Neural progenitor cell (in vitro differentiated cells): ENCODE measurements around the gene PGAM1. TPM values are rescaled to one million over a fixed set of nuclear protein-coding genes. Genes with fewer than 3 reads are reported as not detected.

Source experiments
- DNase-seq: peaks from one replicate; pipeline ENCODE4 v3.0.0-alpha.2; 2016; ENCODE audit warnings: low spot score
- H2AFZ ChIP-seq: fragments of 200-600 bp; sonication (generic); replicated peaks from 2 replicates; pipeline ENCODE4 v1.6.1; 2016; ENCODE audit warnings: antibody characterized with exemption
- H3F3A ChIP-seq: fragments of 200-600 bp; sonication (generic); 2 replicates; pipeline ENCODE4 v1.6.1; 2016; ENCODE audit warnings: antibody characterized with exemption, low read depth
- H3K27ac ChIP-seq: fragments of 200-600 bp; sonication (generic); 2 replicates; pipeline ENCODE4 v1.5.1; 2016; ENCODE audit warnings: mild to moderate bottlenecking
- H3K27me3 ChIP-seq: fragments of 200-600 bp; sonication (generic); 2 replicates; pipeline ENCODE4 v1.6.1; 2016; ENCODE audit warnings: mild to moderate bottlenecking, moderate library complexity
- H3K36me3 ChIP-seq: fragments of 200-600 bp; sonication (generic); 2 replicates; pipeline ENCODE4 v1.5.1; 2016
- H3K4me1 ChIP-seq: fragments of 200-600 bp; sonication (generic); 2 replicates; pipeline ENCODE4 v1.6.1; 2016; ENCODE audit warnings: mixed run types
- H3K4me2 ChIP-seq: fragments of 200-600 bp; sonication (generic); 2 replicates; pipeline ENCODE4 v1.6.1; 2016
- H3K4me3 ChIP-seq: fragments of 200-600 bp; sonication (generic); 2 replicates; pipeline ENCODE4 v1.5.1; 2016
- H3K79me2 ChIP-seq: fragments of 200-600 bp; sonication (generic); 2 replicates; pipeline ENCODE4 v1.6.1; 2016; ENCODE audit warnings: low read depth
- H3K9ac ChIP-seq: fragments of 200-600 bp; sonication (generic); 2 replicates; pipeline ENCODE4 v1.6.1; 2016
- H3K9me3 ChIP-seq: fragments of 200-600 bp; sonication (generic); 2 replicates; pipeline ENCODE4 v1.5.1; 2016; ENCODE audit warnings: low read depth
- H4K20me1 ChIP-seq: fragments of 200-600 bp; sonication (generic); 2 replicates; pipeline ENCODE4 v1.6.1; 2016; ENCODE audit warnings: low read depth
- H3K27ac Mint-ChIP-seq: 3 replicates; pipeline ENCODE4 v1.8.0; 2021; ENCODE audit warnings: mixed read lengths
- H3K27me3 Mint-ChIP-seq: 2 replicates; pipeline ENCODE4 v1.8.0; 2022; ENCODE audit warnings: low read depth, mild to moderate bottlenecking, inconsistent platforms, moderate library complexity, mixed read lengths; ENCODE audit not compliant: insufficient read depth
- H3K36me3 Mint-ChIP-seq: 3 replicates; pipeline ENCODE4 v1.8.0; 2021; ENCODE audit warnings: mixed read lengths
- H3K4me1 Mint-ChIP-seq: 3 replicates; pipeline ENCODE4 v1.8.0; 2021; ENCODE audit warnings: mixed read lengths
- H3K4me3 Mint-ChIP-seq: 3 replicates; pipeline ENCODE4 v1.8.0; 2021; ENCODE audit warnings: mild to moderate bottlenecking, moderate library complexity, mixed read lengths
- H3K9me3 Mint-ChIP-seq: 3 replicates; pipeline ENCODE4 v1.8.0; 2020; ENCODE audit warnings: mixed read lengths
- CTCF ChIP-seq: fragments of 200-600 bp; sonication (generic); IDR thresholded peaks from 2 replicates; pipeline ENCODE4 v1.5.1; 2017; ENCODE audit warnings: antibody characterized with exemption, mild to moderate bottlenecking
- EZH2 ChIP-seq: fragments of 200-600 bp; sonication (generic); IDR thresholded peaks from 2 replicates; pipeline ENCODE4 v1.6.1; 2017; ENCODE audit warnings: antibody characterized with exemption, mild to moderate bottlenecking, moderate library complexity
- EZH2phosphoT487 ChIP-seq: fragments of 200-600 bp; sonication (generic); IDR thresholded peaks from 2 replicates; pipeline ENCODE4 v1.6.1; 2017; ENCODE audit warnings: antibody characterized with exemption
- small RNA-seq: library from RNA; depleted of rRNA; stranded (forward); fragments of <200 nt; gene quantifications from one replicate; pipeline ENCODE3, GENCODE V24; 2015
- total RNA-seq: library from RNA; depleted of rRNA; stranded (reverse); fragments of >200 nt; gene quantifications from 2 replicates; pipeline ENCODE4 v1.2.3, GENCODE V29; 2015; ENCODE audit warnings: low replicate concordance

The PGAM1 gene
- total RNA-seq, 1 donor from 2014 or later = 887 TPM

- TF ChIP-seq EZH2phosphoT487 (no peak), CTCF (no peak), EZH2 (no peak)
- Histone ChIP-seq H3K9me3 (no peaks in the 10 kb centered on the region), H3K4me3 (peak overlapping the region; percentile 16), H3K4me2 (peak overlapping the region; percentile 41), H3K27me3 (no peaks in the 10 kb centered on the region), H3K79me2 (peaks cover 30% of the 10 kb centered on the region), H3K36me3 (peaks cover 6% of the 10 kb centered on the region), H3K4me1 (peaks cover 9% of the 10 kb centered on the region), H4K20me1 (peaks cover 22% of the 10 kb centered on the region), H3K27ac (peak overlapping the region; percentile 23), H3F3A (peaks cover 14% of the 10 kb centered on the region), H2AFZ (no peak overlapping the region), H3K9ac (no peak overlapping the region)
- DNase-seq = peak; percentile 84
- H3K4me1 Mint-ChIP-seq = peaks cover 6% of the 10 kb centered on the region
- H3K4me3 Mint-ChIP-seq = no peak overlapping the region
- peaks cover 33% of the 10 kb centered on the region for H3K36me3 Mint-ChIP-seq
- no peaks in the 10 kb centered on the region for H3K9me3 Mint-ChIP-seq
- H3K27me3 Mint-ChIP-seq = peaks cover 2% of the 10 kb centered on the region
- no peak overlapping the region for H3K27ac Mint-ChIP-seq
Observed at GRCh38 chr10:97479939-97480338, 53.9 kb downstream of the PGAM1 start.

GRCh38 chr10:97481071-97481470 is 55.1 kb downstream of the PGAM1 start:
- Histone ChIP-seq H3K27ac (no peak overlapping the region), H3K79me2 (peaks cover 42% of the 10 kb centered on the region), H4K20me1 (peaks cover 25% of the 10 kb centered on the region), H3K9me3 (no peaks in the 10 kb centered on the region), H2AFZ (no peak overlapping the region), H3K27me3 (no peaks in the 10 kb centered on the region), H3F3A (peaks cover 14% of the 10 kb centered on the region), H3K4me2 (no peak overlapping the region), H3K9ac (no peak overlapping the region), H3K4me1 (peaks cover 9% of the 10 kb centered on the region), H3K36me3 (peaks cover 4% of the 10 kb centered on the region), H3K4me3 (no peak overlapping the region)
- peaks cover 2% of the 10 kb centered on the region for H3K27me3 Mint-ChIP-seq
- H3K27ac Mint-ChIP-seq = no peak overlapping the region
- H3K4me1 Mint-ChIP-seq = peaks cover 6% of the 10 kb centered on the region
- no peak overlapping the region for H3K4me3 Mint-ChIP-seq
- no peak for DNase-seq
- no peaks in the 10 kb centered on the region for H3K9me3 Mint-ChIP-seq
- peaks cover 31% of the 10 kb centered on the region for H3K36me3 Mint-ChIP-seq
- TF ChIP-seq EZH2 (no peak), CTCF (no peak), EZH2phosphoT487 (no peak)

GRCh38 chr10:97482381-97482780 is 56.4 kb downstream of the PGAM1 start:
- H3K79me2 ChIP-seq = peaks cover 55% of the 10 kb centered on the region
- peaks cover 31% of the 10 kb centered on the region for H4K20me1 ChIP-seq
- H3F3A ChIP-seq = peaks cover 19% of the 10 kb centered on the region
- H3K27me3 ChIP-seq = no peaks in the 10 kb centered on the region
- H3K27me3 Mint-ChIP-seq = peaks cover 2% of the 10 kb centered on the region
- H3K9ac ChIP-seq = no peak overlapping the region
- TF ChIP-seq EZH2 (no peak), EZH2phosphoT487 (no peak), CTCF (no peak)
- peaks cover 20% of the 10 kb centered on the region for H3K36me3 Mint-ChIP-seq
- DNase-seq = no peak
- H3K4me3 ChIP-seq = no peak overlapping the region
- H2AFZ ChIP-seq = no peak overlapping the region
- peaks cover 9% of the 10 kb centered on the region for H3K4me1 ChIP-seq
- no peak overlapping the region for H3K4me3 Mint-ChIP-seq
- H3K36me3 ChIP-seq = peaks cover 4% of the 10 kb centered on the region
- no peaks in the 10 kb centered on the region for H3K9me3 Mint-ChIP-seq
- no peak overlapping the region for H3K4me2 ChIP-seq
- no peak overlapping the region for H3K27ac ChIP-seq
- H3K27ac Mint-ChIP-seq = no peak overlapping the region
- peaks cover 6% of the 10 kb centered on the region for H3K4me1 Mint-ChIP-seq
- H3K9me3 ChIP-seq = no peaks in the 10 kb centered on the region

Small RNA genes lying within 50 kb of the gene (small RNA-seq; reads per million reads assigned to genes)
- not detected for gene RF00019

Other genes with a start within 250 kb of the PGAM1 start
- 0.74 and 0.92 TPM in 2 replicates for gene SLIT1, start 240.2 kb upstream of the PGAM1 start, total RNA-seq
- gene ARHGAP19, start 133.6 kb upstream of the PGAM1 start, total RNA-seq = 58.9 and 88.8 TPM in 2 replicates
- gene FRAT1, start 106.9 kb upstream of the PGAM1 start, total RNA-seq = 2.0 and 8.8 TPM in 2 replicates
- gene FRAT2, start 91.5 kb upstream of the PGAM1 start, total RNA-seq = 14.9 and 27.4 TPM in 2 replicates
- 6.1 and 13.8 TPM in 2 replicates for gene RRP12, start 24.9 kb upstream of the PGAM1 start, total RNA-seq
- 48.7 and 72.6 TPM in 2 replicates for gene EXOSC1, start 19.8 kb downstream of the PGAM1 start, total RNA-seq
- gene ZDHHC16, start 20.0 kb downstream of the PGAM1 start, total RNA-seq = 15.2 and 39.4 TPM in 2 replicates
- 127 and 216 TPM in 2 replicates for gene MMS19, start 72.2 kb downstream of the PGAM1 start, total RNA-seq
- 4.7 and 15.7 TPM in 2 replicates for gene UBTD1, start 72.7 kb downstream of the PGAM1 start, total RNA-seq
- gene ANKRD2, start 146.6 kb downstream of the PGAM1 start, total RNA-seq = not detected in 2 replicates
- 0.17 and 1.2 TPM in 2 replicates for gene HOGA1, start 158.2 kb downstream of the PGAM1 start, total RNA-seq
- gene C10orf62, start 163.5 kb downstream of the PGAM1 start, total RNA-seq = not detected in 2 replicates
- gene MORN4, start 207.3 kb downstream of the PGAM1 start, total RNA-seq = 23.8 and 29.3 TPM in 2 replicates
- gene PI4K2A, start 214.5 kb downstream of the PGAM1 start, total RNA-seq = 11.9 and 20.3 TPM in 2 replicates